ENCODE data around the gene STATH.

GRCh38 chr4:69970071-69970470, 25.7 kb upstream of the STATH start:
- TF ChIP-seq, protein P1, sequence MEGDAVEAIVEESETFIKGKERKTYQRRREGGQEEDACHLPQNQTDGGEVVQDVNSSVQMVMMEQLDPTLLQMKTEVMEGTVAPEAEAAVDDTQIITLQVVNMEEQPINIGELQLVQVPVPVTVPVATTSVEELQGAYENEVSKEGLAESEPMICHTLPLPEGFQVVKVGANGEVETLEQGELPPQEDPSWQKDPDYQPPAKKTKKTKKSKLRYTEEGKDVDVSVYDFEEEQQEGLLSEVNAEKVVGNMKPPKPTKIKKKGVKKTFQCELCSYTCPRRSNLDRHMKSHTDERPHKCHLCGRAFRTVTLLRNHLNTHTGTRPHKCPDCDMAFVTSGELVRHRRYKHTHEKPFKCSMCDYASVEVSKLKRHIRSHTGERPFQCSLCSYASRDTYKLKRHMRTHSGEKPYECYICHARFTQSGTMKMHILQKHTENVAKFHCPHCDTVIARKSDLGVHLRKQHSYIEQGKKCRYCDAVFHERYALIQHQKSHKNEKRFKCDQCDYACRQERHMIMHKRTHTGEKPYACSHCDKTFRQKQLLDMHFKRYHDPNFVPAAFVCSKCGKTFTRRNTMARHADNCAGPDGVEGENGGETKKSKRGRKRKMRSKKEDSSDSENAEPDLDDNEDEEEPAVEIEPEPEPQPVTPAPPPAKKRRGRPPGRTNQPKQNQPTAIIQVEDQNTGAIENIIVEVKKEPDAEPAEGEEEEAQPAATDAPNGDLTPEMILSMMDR (IDR thresholded peaks at IDR 0.05): no peak
- TF ChIP-seq EZH2 (IDR thresholded peaks at IDR 0.05; ENCODE audit: borderline replicate concordance, insufficient read depth, low read depth, low read length, poor library complexity, severe bottlenecking): no peak
